Measurements from ENCODE around the gene CHID1. TPM values are rescaled to one million over a fixed set of nuclear protein-coding genes. Genes with fewer than 3 reads are reported as not detected.
A peak's percentile ranks its signal among the peaks of the same experiment; 100 is the strongest.

The CHID1 gene
- total RNA-seq, 1 donor, result 42.3 TPM

- no peak for TF ChIP-seq CTCF (IDR thresholded peaks at IDR 0.05; ENCODE audit: insufficient read depth, low read depth, low read length)
- H3K4me3 ChIP-seq (ENCODE audit: low read depth, low read length), result peak overlapping the region; percentile 60
- DNase-seq (ENCODE audit: low read depth), result no peak
Measured at GRCh38 chr11:858762-859339, 51.8 kb downstream of the CHID1 start.

GRCh38 chr11:858053-858761 is 52.4 kb downstream of the CHID1 start:
- no peak for TF ChIP-seq CTCF (IDR thresholded peaks at IDR 0.05; ENCODE audit: insufficient read depth, low read depth, low read length)
- DNase-seq (ENCODE audit: low read depth), result no peak
- no peak overlapping the region for H3K4me3 ChIP-seq (ENCODE audit: low read depth, low read length)

- TF ChIP-seq CTCF (IDR thresholded peaks at IDR 0.05; ENCODE audit: insufficient read depth, low read depth, low read length), result no peak
- no peak for DNase-seq (ENCODE audit: low read depth)
- H3K4me3 ChIP-seq (ENCODE audit: low read depth, low read length), result no peak overlapping the region
Measured at GRCh38 chr11:856397-856796, 54.2 kb downstream of the CHID1 start.

GRCh38 chr11:855796-856195 is 54.8 kb downstream of the CHID1 start:
- no peak for DNase-seq (ENCODE audit: low read depth)
- H3K4me3 ChIP-seq (ENCODE audit: low read depth, low read length), result no peak overlapping the region
- no peak for TF ChIP-seq CTCF (IDR thresholded peaks at IDR 0.05; ENCODE audit: insufficient read depth, low read depth, low read length)

GRCh38 chr11:855330-855674 is 55.3 kb downstream of the CHID1 start:
- TF ChIP-seq CTCF (IDR thresholded peaks at IDR 0.05; ENCODE audit: insufficient read depth, low read depth, low read length), result no peak
- H3K4me3 ChIP-seq (ENCODE audit: low read depth, low read length), result no peak overlapping the region
- no peak for DNase-seq (ENCODE audit: low read depth)

- DNase-seq (ENCODE audit: low read depth), result no peak
- no peak for TF ChIP-seq CTCF (IDR thresholded peaks at IDR 0.05; ENCODE audit: insufficient read depth, low read depth, low read length)
- H3K4me3 ChIP-seq (ENCODE audit: low read depth, low read length), result no peak overlapping the region
Measured at GRCh38 chr11:854601-855329, 55.8 kb downstream of the CHID1 start.

Measured in fibroblast of villous mesenchyme (primary cell).